ENCODE results near the gene CDH4. TPM values are rescaled to one million over a fixed set of nuclear protein-coding genes. Genes with fewer than 3 reads are reported as not detected.

Gene CDH4
- total and polyA plus RNA-seq, 2 donors (not counting 3 experiments of a cell fraction or from before 2014, with no cell fraction given) = 0.17 to 0.51 TPM

DNA sequence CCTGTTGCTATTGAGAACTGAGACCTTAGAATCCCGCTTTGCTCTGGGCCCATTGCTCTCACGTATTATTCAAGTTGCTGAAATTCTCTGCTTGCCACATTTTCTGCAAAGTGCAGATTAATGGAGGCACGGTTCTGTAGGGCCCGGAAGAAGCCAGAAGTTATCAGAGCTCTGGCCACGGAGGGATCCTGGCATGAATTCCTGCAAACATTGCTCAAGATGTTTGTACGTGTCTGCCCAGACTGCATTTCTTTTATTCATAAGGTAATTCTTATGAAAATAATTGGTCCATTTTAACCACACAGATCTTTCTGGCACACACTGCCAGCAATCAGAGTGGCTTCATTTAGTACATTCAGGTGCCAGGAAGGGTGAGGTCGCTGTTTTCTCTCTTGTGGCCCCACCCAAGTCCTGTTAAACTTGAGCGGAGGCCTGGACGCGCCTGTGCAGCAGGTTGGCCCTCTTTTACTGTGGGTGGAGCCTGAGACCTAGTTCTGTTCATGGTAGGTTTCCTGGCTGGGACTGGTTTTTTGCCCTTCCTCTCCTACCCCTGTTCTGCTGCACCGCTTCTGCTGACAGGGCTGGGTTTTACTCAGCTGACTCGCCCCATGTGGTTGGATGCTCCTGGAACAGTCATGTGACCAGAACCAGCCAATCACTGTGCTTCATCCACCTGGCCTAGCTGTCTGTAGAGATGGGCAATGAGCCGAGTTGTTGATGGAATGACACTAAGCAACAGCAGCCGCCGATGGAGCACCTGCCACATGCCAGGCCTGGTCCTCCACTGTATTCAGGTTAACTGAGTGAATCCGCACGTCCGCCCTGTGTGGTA, 230.2 kb downstream of the CDH4 start:
- Histone ChIP-seq H3K4me1 (ENCODE audit: control insufficient read depth, extremely low read depth, insufficient read depth, low read length) (no peaks in the 10 kb centered on the region), H3K4me2 (ENCODE audit: insufficient read depth, low read length) (no peak overlapping the region), H3K9ac (replicated peaks; ENCODE audit: extremely low read depth, insufficient read depth, low read length) (no peak overlapping the region), H4K20me1 (replicated peaks; ENCODE audit: control insufficient read depth, extremely low read depth, insufficient read depth, low read length) (no peaks in the 10 kb centered on the region), H3K27me3 (ENCODE audit: control insufficient read depth in 2 of 2, insufficient read depth in 2 of 2, low read length in 2 of 2) (no peaks in the 10 kb centered on the region), H3K4me3 (replicated peaks in 1 of 3; ENCODE audit: insufficient read depth in 1 of 3, low read depth in 1 of 3, low read length in 3 of 3) (no peak overlapping the region), H3K27ac (ENCODE audit: insufficient read depth, low read depth, low read length) (no peak overlapping the region), H2AFZ (ENCODE audit: low read depth, low read length) (no peak overlapping the region), H3K9me3 (replicated peaks; ENCODE audit: control insufficient read depth, insufficient read depth, low read length) (peaks cover 14% of the 10 kb centered on the region), H3K79me2 (ENCODE audit: control insufficient read depth, insufficient read depth, low read length) (no peaks in the 10 kb centered on the region), H3K9me1 (replicated peaks; ENCODE audit: control insufficient read depth, extremely low read depth, insufficient read depth, low read length) (no peaks in the 10 kb centered on the region), H3K36me3 (ENCODE audit: control insufficient read depth in 2 of 2, extremely low read depth in 1 of 2, insufficient read depth in 2 of 2, low read length in 2 of 2) (no peaks in the 10 kb centered on the region)
- BruUV-seq (replicated peaks) = no TSS peak
- ChIA-PET CTCF (no interaction called here), POLR2A (no interaction called here)
- DNase-seq (ENCODE audit: low read depth, low spot score) (no peak), FAIRE-seq (no peak)
- TF ChIP-seq POLR2A (IDR thresholded peaks at IDR 0.05; ENCODE audit: low read depth, low read length) (no peak), MYC (IDR thresholded peaks at IDR 0.05; ENCODE audit: low read depth, low read length) (no peak), GATA2 (IDR thresholded peaks at IDR 0.05; ENCODE audit: insufficient read depth, insufficient read length, low read depth, low read length) (no peak), POLR2AphosphoS5 (IDR thresholded peaks at IDR 0.05; ENCODE audit: insufficient read depth, low read depth, low read length) (no peak), JUN (IDR thresholded peaks at IDR 0.05; ENCODE audit: borderline replicate concordance, insufficient read depth, insufficient read length, low read depth) (no peak), EZH2 (IDR thresholded peaks at IDR 0.05; ENCODE audit: borderline replicate concordance, low read depth, low read length, severe bottlenecking) (no peak), FOS (IDR thresholded peaks at IDR 0.05; ENCODE audit: borderline replicate concordance, insufficient read depth, low read length) (no peak)
- TF ChIP-seq, protein P1, sequence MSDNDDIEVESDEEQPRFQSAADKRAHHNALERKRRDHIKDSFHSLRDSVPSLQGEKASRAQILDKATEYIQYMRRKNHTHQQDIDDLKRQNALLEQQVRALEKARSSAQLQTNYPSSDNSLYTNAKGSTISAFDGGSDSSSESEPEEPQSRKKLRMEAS (IDR thresholded peaks at IDR 0.05; ENCODE audit: insufficient read depth, insufficient read length) = no peak
- TF ChIP-seq, protein P2, sequence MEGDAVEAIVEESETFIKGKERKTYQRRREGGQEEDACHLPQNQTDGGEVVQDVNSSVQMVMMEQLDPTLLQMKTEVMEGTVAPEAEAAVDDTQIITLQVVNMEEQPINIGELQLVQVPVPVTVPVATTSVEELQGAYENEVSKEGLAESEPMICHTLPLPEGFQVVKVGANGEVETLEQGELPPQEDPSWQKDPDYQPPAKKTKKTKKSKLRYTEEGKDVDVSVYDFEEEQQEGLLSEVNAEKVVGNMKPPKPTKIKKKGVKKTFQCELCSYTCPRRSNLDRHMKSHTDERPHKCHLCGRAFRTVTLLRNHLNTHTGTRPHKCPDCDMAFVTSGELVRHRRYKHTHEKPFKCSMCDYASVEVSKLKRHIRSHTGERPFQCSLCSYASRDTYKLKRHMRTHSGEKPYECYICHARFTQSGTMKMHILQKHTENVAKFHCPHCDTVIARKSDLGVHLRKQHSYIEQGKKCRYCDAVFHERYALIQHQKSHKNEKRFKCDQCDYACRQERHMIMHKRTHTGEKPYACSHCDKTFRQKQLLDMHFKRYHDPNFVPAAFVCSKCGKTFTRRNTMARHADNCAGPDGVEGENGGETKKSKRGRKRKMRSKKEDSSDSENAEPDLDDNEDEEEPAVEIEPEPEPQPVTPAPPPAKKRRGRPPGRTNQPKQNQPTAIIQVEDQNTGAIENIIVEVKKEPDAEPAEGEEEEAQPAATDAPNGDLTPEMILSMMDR (IDR thresholded peaks at IDR 0.05; ENCODE audit: extremely low read depth in 1 of 2, insufficient read depth in 1 of 2, low read depth in 1 of 2, low read length in 2 of 2) = no peak
- dilution Hi-C loops (cut with MboI; ENCODE audit: extremely low pct_ligation_motif_present, low sequenced_read_pairs) (no loop called here), intact Hi-C loops (cut with micrococcal nuclease) (no loop called here)

Data from endothelial cell of umbilical vein (primary cell).